ENCODE measurements around the gene IDE. TPM values are rescaled to one million over a fixed set of nuclear protein-coding genes. Genes with fewer than 3 reads are reported as not detected.

IDE gene
- total RNA-seq, 1 donor from 2014 or later: 17.2 TPM

DNA sequence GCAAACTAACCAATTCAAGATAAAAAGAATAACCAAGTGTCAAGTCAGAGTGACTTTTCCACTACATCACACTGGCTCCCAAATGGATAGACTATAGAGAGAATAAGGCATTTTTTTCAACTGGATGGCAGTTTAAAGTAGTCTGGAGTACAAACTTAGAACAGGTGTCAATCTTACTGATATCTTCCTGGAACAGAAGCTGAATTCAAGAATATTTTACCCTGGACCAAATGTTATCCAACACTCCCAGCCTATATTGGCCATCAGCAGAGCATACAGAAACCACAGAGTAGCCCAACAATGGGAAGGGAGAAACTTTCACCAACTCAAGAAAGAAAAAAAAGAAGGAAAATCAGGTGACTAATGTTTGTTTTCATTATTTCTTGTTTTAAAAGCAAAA lies 11.5 kb downstream of the IDE start:
- no peak overlapping the region for H3K27ac Mint-ChIP-seq (ENCODE audit: unreplicated experiment)
- H3K27me3 Mint-ChIP-seq (ENCODE audit: unreplicated experiment): peaks cover 2% of the 10 kb centered on the region
- H3K9me3 Mint-ChIP-seq (ENCODE audit: unreplicated experiment): peaks cover 2% of the 10 kb centered on the region
- H3K36me3 Mint-ChIP-seq (ENCODE audit: unreplicated experiment): peaks cover 15% of the 10 kb centered on the region
- no peaks in the 10 kb centered on the region for H3K4me1 Mint-ChIP-seq (ENCODE audit: low read depth, unreplicated experiment)
- TF ChIP-seq, protein P1, sequence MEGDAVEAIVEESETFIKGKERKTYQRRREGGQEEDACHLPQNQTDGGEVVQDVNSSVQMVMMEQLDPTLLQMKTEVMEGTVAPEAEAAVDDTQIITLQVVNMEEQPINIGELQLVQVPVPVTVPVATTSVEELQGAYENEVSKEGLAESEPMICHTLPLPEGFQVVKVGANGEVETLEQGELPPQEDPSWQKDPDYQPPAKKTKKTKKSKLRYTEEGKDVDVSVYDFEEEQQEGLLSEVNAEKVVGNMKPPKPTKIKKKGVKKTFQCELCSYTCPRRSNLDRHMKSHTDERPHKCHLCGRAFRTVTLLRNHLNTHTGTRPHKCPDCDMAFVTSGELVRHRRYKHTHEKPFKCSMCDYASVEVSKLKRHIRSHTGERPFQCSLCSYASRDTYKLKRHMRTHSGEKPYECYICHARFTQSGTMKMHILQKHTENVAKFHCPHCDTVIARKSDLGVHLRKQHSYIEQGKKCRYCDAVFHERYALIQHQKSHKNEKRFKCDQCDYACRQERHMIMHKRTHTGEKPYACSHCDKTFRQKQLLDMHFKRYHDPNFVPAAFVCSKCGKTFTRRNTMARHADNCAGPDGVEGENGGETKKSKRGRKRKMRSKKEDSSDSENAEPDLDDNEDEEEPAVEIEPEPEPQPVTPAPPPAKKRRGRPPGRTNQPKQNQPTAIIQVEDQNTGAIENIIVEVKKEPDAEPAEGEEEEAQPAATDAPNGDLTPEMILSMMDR (IDR thresholded peaks at IDR 0.05; ENCODE audit: partially characterized antibody, unreplicated experiment): no peak
- H3K4me3 Mint-ChIP-seq (ENCODE audit: unreplicated experiment): no peak overlapping the region
- DNase-seq: no peak

GRCh38 chr10:92559046-92559445 lies 14.8 kb downstream of the IDE start:
- no peak for DNase-seq
- no peak overlapping the region for H3K4me3 Mint-ChIP-seq (ENCODE audit: unreplicated experiment)
- H3K36me3 Mint-ChIP-seq (ENCODE audit: unreplicated experiment): peaks cover 16% of the 10 kb centered on the region
- TF ChIP-seq, protein P1 (IDR thresholded peaks at IDR 0.05; ENCODE audit: partially characterized antibody, unreplicated experiment): no peak
- H3K9me3 Mint-ChIP-seq (ENCODE audit: unreplicated experiment): peaks cover 4% of the 10 kb centered on the region
- H3K27ac Mint-ChIP-seq (ENCODE audit: unreplicated experiment): no peak overlapping the region
- no peaks in the 10 kb centered on the region for H3K4me1 Mint-ChIP-seq (ENCODE audit: low read depth, unreplicated experiment)
- no peaks in the 10 kb centered on the region for H3K27me3 Mint-ChIP-seq (ENCODE audit: unreplicated experiment)

DNA sequence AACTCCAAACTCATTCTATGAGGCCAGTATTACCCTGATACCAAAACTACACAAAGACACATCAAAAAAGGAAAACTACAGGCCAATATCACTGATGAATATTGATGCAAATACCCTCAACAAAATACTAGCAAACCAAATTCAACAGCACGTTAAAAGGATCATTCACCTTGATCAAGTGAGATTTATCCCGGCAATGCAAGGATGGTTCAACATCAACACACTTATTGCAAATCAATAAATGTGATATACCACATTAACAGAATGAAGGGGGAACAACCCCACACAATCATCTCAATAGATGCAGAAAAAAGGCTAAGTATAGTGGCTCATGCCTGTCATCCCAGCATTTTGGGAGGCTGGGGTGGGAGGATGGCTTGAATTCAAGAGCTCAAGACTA lies 19.9 kb downstream of the IDE start:
- TF ChIP-seq, protein P1 (IDR thresholded peaks at IDR 0.05; ENCODE audit: partially characterized antibody, unreplicated experiment): no peak
- Mint-ChIP-seq H3K4me3 (ENCODE audit: unreplicated experiment) (no peak overlapping the region), H3K36me3 (ENCODE audit: unreplicated experiment) (peaks cover 10% of the 10 kb centered on the region), H3K27ac (ENCODE audit: unreplicated experiment) (no peak overlapping the region), H3K4me1 (ENCODE audit: low read depth, unreplicated experiment) (no peaks in the 10 kb centered on the region), H3K27me3 (ENCODE audit: unreplicated experiment) (no peaks in the 10 kb centered on the region), H3K9me3 (ENCODE audit: unreplicated experiment) (peaks cover 4% of the 10 kb centered on the region)
- no peak for DNase-seq

- Mint-ChIP-seq H3K27me3 (ENCODE audit: unreplicated experiment) (no peaks in the 10 kb centered on the region), H3K4me1 (ENCODE audit: low read depth, unreplicated experiment) (no peaks in the 10 kb centered on the region)
These were observed 21.6 kb downstream of the IDE start for GRCh38 chr10:92552310-92552709.

DNA sequence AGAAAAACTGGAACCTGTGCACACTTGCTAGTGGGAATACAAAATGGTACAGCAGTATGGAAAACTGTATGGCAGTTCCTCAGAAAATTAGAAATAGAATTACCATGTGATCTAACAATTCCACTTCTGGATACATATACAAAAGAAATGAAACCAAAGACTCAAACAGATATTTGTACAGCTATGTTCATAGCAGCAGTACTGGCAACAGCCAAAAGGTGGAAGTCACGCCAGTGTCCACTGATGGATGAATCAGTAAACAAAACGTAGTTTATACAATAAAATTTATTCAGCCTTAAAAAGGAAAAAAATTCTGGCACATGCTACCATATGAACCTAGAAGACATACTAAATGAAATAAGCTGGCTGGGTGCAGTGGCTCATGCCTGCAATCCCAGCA lies 23.0 kb downstream of the IDE start:
- Mint-ChIP-seq H3K9me3 (ENCODE audit: unreplicated experiment) (peaks cover 4% of the 10 kb centered on the region), H3K4me3 (ENCODE audit: unreplicated experiment) (no peak overlapping the region), H3K27ac (ENCODE audit: unreplicated experiment) (no peak overlapping the region), H3K4me1 (ENCODE audit: low read depth, unreplicated experiment) (no peaks in the 10 kb centered on the region), H3K36me3 (ENCODE audit: unreplicated experiment) (peaks cover 9% of the 10 kb centered on the region), H3K27me3 (ENCODE audit: unreplicated experiment) (no peaks in the 10 kb centered on the region)
- DNase-seq: no peak
- TF ChIP-seq, protein P1 (IDR thresholded peaks at IDR 0.05; ENCODE audit: partially characterized antibody, unreplicated experiment): no peak

More at GRCh38 chr10:92552310-92552709, 21.6 kb downstream of the IDE start:
- no peak overlapping the region for H3K4me3 Mint-ChIP-seq (ENCODE audit: unreplicated experiment)
- H3K27ac Mint-ChIP-seq (ENCODE audit: unreplicated experiment): no peak overlapping the region
- peaks cover 9% of the 10 kb centered on the region for H3K36me3 Mint-ChIP-seq (ENCODE audit: unreplicated experiment)
- peaks cover 4% of the 10 kb centered on the region for H3K9me3 Mint-ChIP-seq (ENCODE audit: unreplicated experiment)
- DNase-seq: no peak
- TF ChIP-seq, protein P1 (IDR thresholded peaks at IDR 0.05; ENCODE audit: partially characterized antibody, unreplicated experiment): peak; percentile 51

Data from glutamatergic neuron (in vitro differentiated cells).